Dermis blood vessel endothelial cell (primary cell): ENCODE measurements around the gene TXNDC8. TPM values are rescaled to one million over a fixed set of nuclear protein-coding genes. Genes with fewer than 3 reads are reported as not detected.
"Not testable (repeated sequence)": the region's sequence is repeated elsewhere in the genome, so short reads cannot be mapped to it uniquely, and the experiment has no call there.

Experiments used
- DNase-seq: peaks from one replicate; pipeline ENCODE4 v3.0.0; 2010
- total RNA-seq: library from RNA; depleted of rRNA; stranded (reverse); fragments of >200 nt; gene quantifications from 2 replicates; pipeline ENCODE4 v1.2.3, GENCODE V29; 2014

Gene TXNDC8
- total RNA-seq, 1 donor from 2014 or later, result not detected

DNA sequence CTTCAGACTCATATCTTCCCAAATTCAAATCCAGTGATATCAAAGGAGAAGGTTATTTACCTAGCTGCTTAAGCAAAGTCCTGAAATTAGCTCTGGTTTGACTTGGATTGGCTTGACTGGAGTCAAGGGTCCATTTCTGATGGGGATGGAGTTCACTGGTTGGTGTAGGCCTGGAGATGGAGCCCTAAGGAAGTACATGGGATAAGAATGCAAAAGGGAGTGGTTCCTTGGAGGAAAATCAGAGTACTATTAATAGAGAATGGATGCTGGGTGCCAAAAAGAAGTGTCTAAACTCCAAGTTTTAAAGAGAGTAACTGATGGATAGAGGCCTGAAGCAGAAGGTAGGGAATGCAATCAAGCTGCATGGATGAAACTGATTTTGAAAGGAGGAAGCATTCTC is 13.8 kb downstream of the TXNDC8 start:
- DNase-seq, result no peak

GRCh38 chr9:110320651-110321445 is 16.8 kb downstream of the TXNDC8 start:
- no peak for DNase-seq

GRCh38 chr9:110319781-110320492 is 17.7 kb downstream of the TXNDC8 start:
- no peak for DNase-seq

GRCh38 chr9:110317911-110318310 is 19.8 kb downstream of the TXNDC8 start:
- no peak for DNase-seq

DNA sequence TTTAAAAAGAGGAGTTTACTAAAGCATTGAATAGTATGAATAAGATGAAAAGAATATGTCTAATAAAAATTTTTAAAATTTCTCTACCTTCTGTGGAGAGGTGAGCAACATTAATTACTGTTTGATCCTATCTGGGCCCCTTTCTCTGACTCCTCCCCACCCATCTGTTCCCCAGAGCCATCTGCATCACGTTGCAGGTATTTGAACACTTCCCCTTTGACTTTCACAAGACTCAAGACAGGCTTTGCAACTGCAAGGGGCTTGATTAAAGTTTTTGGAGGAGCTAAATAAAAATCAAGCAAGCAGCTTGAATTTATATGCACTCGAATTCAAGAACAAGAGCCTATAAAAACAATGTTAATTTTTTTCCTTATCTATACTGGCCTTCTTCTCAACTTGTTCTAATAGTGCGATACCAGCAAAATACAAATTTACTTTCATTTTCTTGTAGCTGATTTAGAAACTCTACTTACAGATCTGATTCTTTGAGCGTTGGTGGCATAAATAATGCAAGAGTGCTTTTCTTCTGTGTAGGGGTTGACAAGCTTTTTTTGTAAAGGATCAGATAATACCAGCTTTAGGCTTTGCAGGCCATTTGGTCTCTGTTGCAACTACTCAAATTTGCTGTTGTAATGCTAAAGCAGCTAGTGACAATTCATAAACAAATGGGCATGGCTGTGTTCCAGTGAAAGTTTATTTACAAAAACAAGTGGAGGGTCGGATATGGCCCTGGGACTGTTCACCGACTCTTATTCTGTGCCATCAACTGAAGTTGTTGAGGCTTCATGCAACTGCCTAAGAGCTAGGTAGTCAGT is 21.2 kb downstream of the TXNDC8 start:
- no peak for DNase-seq

DNA sequence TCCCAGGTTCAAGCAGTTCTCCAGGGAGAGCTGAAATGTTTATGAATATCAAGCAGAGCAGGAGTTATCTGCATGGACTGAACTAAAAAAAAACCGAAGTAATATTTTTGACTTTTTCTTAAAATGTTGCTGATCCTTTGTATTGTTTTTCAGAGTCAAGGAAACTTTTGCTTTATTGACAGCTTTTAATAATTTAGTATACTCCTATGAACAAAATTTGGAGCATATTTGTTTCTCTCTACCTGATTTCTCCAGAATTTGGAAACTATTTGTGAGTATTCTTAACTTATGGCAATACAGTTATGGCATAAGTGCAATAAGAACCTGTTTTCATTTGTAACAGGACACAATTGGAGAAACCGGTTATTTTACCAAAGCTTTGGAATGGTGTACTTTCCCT is 25.7 kb downstream of the TXNDC8 start:
- DNase-seq, result not testable (repeated sequence)

GRCh38 chr9:110309681-110310080 is 28.0 kb downstream of the TXNDC8 start:
- DNase-seq, result no peak

DNA sequence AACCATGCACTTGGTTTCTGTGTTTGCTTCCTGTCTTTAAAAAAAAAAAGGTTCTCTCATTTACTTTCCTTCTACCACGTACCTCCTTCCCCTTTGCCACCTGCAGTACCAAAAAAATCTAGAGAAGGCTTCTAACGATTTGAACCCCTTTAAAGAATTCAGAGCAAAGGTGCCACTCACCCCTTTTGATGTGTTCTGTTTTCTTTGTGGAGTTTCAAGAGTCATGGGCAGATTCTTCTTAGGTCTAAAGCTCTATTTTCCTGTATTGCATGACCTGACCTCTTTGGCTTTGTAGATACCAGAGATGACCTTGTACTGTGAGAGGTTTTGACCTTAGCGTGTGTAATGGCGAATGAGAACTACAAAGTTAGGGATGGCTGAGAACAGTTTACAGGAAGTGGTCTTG is 29.0 kb downstream of the TXNDC8 start:
- no peak for DNase-seq

DNA sequence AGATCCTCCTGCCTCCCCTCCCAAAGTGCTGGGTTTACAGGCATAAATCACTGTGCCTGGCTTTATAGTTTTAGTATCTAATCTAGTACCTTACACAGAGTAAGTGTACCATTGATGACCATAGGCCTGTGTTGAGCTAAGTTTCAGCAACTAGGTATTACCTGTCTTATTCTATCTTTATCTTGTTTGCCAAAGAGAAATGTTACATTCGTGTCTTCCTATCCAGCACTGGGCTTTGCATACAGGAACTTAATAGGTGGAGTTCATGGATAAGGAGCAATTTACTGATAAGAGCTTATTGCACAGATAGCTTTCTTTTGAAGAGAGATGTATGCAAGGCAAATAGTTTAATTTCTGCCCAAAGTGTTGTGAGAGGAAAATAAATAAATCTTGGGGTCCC is 30.5 kb downstream of the TXNDC8 start:
- no peak for DNase-seq

GRCh38 chr9:110303133-110303532 is 34.5 kb downstream of the TXNDC8 start:
- DNase-seq, result no peak

GRCh38 chr9:110298043-110298605 is 39.5 kb downstream of the TXNDC8 start:
- DNase-seq, result no peak

DNA sequence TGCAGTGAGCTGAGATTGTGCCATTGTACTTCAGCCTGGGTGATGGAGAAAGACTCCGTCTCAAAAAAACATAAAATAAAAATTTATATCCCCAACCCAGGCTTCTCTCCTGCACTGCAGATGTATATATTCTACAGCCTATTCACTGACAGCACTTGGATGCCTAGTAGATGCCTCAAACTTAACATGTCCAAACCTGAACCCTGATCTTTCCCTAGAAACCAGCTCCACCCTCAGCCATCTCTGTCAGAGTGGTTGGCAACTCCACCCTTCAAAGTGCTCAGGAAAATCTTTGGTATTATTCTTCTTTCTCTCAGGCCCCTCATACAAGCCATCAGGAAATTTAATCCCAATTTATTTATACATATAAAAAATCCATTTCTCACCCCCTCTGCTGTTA is 44.4 kb downstream of the TXNDC8 start:
- no peak for DNase-seq

- no peak for DNase-seq
Measured at GRCh38 chr9:110291921-110292557, 45.6 kb downstream of the TXNDC8 start.

GRCh38 chr9:110290001-110290400 is 47.7 kb downstream of the TXNDC8 start:
- no peak for DNase-seq

GRCh38 chr9:110288503-110288902 is 49.2 kb downstream of the TXNDC8 start:
- DNase-seq, result no peak

DNA sequence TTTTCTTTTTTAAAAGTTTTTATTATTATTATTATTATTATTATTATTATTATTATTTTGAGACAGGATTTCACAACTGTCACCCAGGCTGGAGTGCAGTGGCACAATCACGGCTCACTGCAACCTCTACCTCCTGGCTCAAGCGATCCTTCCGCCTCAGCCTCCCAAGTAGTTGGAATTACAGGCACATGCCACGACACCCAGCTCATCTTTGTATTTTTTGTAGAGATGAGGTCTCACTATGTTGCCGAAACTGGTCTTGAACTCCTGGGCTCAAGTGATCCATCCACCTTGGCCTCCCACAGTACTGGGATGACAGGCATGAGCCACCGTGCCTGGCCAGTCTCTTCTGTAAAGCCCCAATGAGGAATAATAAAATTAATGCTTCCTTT is 50.4 kb downstream of the TXNDC8 start:
- no peak for DNase-seq

- DNase-seq, result no peak
Measured at GRCh38 chr9:110284211-110284844, 53.3 kb downstream of the TXNDC8 start.

GRCh38 chr9:110283751-110284150 is 53.9 kb downstream of the TXNDC8 start:
- no peak for DNase-seq

DNA sequence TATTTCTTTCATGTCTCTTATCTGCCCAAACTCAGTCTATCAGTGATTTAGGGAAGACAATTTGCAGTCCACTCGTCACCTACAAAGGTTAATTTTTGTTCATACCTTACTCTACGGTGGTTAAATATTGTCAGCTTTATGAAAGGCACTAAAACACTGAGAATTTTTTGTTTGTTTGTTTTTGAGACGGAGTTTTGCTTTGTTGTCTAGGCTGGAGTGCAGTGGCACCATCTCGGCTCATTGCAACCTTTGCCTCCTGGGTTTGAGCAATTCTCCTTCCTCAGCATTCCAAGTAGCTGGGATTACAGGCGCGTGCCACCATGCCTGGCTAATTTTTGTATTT is 55.0 kb downstream of the TXNDC8 start:
- no peak for DNase-seq

DNA sequence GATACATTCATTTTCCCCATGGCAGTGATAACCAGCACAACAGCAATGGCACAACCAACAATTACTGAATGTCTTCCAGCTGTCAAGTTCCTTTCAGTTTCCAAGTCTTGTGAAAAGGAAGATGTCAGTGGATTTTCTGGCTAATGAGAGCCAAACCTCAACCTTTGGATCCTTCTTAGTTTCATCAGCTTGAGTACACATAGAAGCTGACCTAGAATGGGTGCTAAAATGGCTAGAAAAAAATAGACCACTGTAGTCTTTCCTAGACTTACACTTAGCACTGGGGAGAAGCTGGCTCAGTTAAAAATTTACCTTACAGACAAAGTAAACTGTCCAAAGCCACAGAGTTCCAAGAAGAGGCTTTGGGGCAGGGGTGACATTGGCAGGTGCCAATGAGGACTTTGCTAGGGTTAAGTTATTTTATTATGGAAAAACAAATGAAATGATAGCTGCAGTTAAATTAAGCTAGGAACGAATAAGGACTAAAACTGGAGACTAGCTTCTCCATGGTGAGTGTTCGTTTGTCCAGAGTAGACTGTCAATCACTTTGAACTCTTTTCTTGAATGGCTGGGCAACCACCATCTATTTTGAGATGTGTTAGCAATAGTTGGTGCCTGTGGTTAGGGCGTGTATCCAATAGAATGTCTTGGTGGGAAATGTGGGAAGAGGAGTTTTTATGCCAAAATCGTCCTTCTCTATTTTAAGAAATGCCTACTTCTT is 55.5 kb downstream of the TXNDC8 start:
- DNase-seq, result no peak

DNA sequence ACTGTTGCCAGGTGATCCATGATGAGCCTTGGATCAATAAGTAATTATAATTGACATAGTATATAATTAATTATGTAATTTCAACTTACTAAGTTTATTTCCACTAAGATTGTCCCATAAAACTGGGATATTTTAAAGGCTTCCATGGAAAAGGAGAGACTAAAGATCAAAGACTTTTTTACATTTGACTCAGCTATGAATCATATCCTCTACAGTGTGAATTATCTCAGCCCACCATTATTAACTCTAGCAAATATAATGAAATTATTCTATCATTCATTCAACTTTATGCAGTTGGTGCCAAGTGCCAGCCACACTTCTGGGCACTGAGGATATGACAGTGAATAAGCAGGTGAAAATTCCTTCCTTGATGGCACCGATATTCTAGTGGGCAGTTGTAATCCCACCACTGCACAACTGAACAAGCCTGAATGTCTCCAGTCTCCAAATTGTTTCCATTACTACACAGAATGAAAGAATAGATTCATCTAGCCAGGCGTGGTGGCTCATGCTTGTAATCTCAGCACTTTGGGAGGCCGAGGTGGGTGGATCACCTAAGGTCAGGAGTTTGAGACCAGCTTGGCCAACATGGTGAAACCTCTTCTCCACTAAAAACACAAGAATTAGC is 59.5 kb downstream of the TXNDC8 start:
- peak; percentile 23 for DNase-seq
